ENCODE measurements around the gene SLC35D3.

- no peak for TF ChIP-seq POLR2AphosphoS5 (IDR thresholded peaks at IDR 0.05; ENCODE audit: low read depth, low read length)
- TF ChIP-seq POLR2A (IDR thresholded peaks at IDR 0.05; ENCODE audit: borderline replicate concordance, extremely low read depth, insufficient read depth, insufficient read length): no peak
- no peak for TF ChIP-seq CTCF (IDR thresholded peaks at IDR 0.05 in 2 of 3, conservative IDR thresholded peaks at IDR 0.05 in 1 of 3; ENCODE audit: borderline replicate concordance in 1 of 3, insufficient read depth in 1 of 3, low read depth in 2 of 3, low read length in 2 of 3)
- no peak for TF ChIP-seq REST (IDR thresholded peaks at IDR 0.05; ENCODE audit: low read depth)
- TF ChIP-seq YY1 (IDR thresholded peaks at IDR 0.05; ENCODE audit: extremely low read depth, insufficient replicate concordance, low read depth, low read length): no peak
Observed at GRCh38 chr6:136922685-136923006, 545 bp downstream of the SLC35D3 start.

Measured in HCT116 (cell line).